NB4 (cell line): ENCODE data around the gene PNPLA7.

Experiments
- POLR2A ChIP-seq: IDR thresholded peaks from 2 replicates; pipeline ENCODE4 v1.6.1; 2011; ENCODE audit warnings: mild to moderate bottlenecking; ENCODE audit not compliant: insufficient read length; ENCODE audit errors: extremely low read depth
- TF ChIP-seq, protein P1 (sequence below): IDR thresholded peaks from one replicate; pipeline ENCODE4 v1.5.1; 2012; ENCODE audit warnings: low read depth, low read length

DNA sequence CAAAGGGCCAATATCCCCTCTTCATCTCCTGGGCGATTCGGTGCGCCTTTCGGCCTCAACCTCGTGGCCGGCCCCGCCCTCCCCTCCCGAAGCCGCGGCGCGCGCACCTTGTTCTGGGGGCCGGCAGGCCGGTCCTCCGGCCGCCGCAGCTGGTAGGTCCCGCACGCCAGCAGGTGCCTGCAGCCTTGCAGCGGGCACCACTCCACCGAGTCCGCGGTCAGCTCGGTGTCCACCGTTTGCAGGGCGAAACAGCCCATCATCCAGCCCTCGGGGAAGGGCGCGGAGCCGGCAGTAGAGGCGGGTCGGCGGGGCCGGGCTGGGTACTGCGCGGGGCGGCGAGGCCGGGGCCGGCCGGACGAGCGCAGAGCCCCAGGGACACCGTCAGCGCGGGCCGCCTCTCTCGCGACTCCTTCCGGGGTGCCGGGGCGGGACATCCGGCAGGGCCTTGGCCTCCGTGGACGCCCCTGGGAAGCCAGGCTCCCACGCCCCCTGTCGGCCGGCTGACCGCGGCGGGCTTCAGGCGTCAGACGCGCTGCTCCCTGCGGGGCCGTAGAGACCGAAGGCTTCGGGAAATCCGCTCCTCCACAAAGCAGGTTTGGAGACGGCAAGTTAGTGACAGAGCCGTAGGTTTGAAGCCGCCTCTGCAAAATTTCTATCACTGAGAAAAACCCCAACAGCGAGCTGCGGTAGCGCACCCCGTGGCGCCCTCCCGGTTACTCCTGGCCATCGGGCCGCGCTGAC lies 28.5 kb upstream of the PNPLA7 start, which contains the start of gene DPH7:
- TF ChIP-seq, protein P1, sequence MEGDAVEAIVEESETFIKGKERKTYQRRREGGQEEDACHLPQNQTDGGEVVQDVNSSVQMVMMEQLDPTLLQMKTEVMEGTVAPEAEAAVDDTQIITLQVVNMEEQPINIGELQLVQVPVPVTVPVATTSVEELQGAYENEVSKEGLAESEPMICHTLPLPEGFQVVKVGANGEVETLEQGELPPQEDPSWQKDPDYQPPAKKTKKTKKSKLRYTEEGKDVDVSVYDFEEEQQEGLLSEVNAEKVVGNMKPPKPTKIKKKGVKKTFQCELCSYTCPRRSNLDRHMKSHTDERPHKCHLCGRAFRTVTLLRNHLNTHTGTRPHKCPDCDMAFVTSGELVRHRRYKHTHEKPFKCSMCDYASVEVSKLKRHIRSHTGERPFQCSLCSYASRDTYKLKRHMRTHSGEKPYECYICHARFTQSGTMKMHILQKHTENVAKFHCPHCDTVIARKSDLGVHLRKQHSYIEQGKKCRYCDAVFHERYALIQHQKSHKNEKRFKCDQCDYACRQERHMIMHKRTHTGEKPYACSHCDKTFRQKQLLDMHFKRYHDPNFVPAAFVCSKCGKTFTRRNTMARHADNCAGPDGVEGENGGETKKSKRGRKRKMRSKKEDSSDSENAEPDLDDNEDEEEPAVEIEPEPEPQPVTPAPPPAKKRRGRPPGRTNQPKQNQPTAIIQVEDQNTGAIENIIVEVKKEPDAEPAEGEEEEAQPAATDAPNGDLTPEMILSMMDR = peak; percentile 86
- peak; percentile 73 for TF ChIP-seq POLR2A
